ENCODE data around the gene CCNI.

Gene CCNI

DNA sequence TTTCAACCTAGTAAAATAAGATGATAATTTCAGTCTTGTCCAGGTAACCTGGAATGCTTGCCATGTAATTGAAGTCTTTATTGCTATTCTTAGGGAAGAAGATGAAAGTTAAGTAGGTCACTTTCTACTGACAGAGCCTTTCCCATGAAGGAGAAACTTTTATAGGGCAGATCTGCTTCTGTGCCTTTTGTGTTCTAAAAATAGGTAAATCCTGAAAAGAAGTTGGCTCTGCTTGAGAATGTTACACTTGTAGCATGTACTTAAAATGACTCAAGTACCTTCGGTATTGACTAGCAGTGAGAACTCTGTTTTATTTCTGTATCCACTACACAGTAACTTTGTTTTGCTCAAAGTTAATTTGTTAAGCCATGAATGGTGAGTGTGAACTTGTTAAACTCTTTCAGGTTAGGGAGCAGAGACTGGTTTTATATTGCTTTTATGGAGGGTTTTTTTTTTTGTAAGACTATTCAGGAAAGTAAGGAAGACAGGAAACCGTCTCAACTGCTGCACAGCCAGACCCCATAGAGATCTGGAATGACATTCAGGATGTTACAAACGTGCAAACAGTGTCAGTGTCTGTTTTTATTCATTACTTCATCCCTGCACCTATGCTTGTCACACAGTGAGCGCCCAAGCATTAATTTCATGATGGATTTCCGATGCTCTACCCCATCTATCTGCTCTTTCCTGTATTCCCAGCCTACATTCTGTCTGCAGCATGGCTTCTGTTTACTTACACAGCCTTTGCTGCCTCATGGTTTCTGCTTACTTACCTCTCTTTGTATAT lies 73.3 kb downstream of the CCNI start:
- DNase-seq (ENCODE audit: low read depth, low spot score): peak; percentile 71
- TF ChIP-seq, protein P1, sequence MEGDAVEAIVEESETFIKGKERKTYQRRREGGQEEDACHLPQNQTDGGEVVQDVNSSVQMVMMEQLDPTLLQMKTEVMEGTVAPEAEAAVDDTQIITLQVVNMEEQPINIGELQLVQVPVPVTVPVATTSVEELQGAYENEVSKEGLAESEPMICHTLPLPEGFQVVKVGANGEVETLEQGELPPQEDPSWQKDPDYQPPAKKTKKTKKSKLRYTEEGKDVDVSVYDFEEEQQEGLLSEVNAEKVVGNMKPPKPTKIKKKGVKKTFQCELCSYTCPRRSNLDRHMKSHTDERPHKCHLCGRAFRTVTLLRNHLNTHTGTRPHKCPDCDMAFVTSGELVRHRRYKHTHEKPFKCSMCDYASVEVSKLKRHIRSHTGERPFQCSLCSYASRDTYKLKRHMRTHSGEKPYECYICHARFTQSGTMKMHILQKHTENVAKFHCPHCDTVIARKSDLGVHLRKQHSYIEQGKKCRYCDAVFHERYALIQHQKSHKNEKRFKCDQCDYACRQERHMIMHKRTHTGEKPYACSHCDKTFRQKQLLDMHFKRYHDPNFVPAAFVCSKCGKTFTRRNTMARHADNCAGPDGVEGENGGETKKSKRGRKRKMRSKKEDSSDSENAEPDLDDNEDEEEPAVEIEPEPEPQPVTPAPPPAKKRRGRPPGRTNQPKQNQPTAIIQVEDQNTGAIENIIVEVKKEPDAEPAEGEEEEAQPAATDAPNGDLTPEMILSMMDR (IDR thresholded peaks at IDR 0.05; ENCODE audit: low read depth, low read length): no peak
- no peak overlapping the region for H3K4me3 ChIP-seq (ENCODE audit: low read depth, low read length)
- in situ Hi-C loops (cut with HindIII; ENCODE audit: low sequenced_read_pairs): no loop called here

DNA sequence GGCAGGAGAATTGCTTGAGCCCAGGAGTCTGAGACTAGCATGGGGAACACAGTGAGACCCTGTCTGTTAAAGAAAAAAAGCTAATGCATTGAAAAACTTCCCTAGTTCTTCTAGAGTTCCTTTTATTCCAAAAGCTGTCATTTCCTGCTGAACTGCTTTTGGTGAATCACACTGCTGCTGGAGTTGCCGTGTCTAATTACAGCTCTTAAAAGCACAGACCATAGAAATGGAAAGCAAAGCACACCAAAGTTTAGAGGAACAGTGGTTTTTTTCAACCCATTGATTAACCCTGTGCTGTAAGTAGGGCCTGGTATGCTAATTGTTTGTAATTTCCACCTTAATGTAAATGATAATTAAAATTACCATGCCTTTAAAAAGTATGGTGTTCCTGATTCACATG lies 73.9 kb downstream of the CCNI start:
- no peak overlapping the region for H3K4me3 ChIP-seq (ENCODE audit: low read depth, low read length)
- peak; percentile 86 for DNase-seq (ENCODE audit: low read depth, low spot score)
- in situ Hi-C loops (cut with HindIII; ENCODE audit: low sequenced_read_pairs): no loop called here
- TF ChIP-seq, protein P1 (IDR thresholded peaks at IDR 0.05; ENCODE audit: low read depth, low read length): no peak

DNA sequence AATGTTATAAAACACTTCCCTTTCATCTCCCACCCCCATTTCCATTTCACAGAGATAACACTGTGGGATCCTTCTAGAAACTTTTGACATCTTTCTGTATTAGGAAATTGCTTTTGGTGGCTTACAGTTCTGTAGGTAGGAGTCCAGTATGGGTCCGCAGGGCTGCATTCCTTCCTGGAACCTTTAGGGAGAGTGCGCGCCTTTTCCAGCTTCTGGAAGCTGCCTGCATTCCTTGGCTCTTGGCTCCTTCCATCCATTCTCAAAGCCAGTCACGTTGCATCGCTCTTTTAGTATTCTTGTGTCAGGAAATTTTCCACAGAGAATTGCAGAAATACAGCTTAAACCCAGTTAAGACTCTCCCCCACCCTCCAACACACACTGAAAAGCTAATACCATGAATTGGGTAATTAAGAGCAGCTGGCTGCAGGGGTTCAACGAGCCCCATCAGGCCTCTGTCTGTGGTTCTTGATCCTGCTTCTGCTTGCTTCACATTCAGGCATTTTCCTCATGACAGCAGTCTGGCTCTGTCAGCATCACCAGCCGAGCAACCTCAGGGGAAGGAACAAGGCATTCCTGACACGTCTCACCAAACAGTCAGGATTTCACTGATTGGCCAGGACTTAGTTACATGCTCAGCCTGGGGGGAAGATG lies 77.4 kb downstream of the CCNI start:
- in situ Hi-C loops (cut with HindIII; ENCODE audit: low sequenced_read_pairs): no loop called here
- TF ChIP-seq, protein P1 (IDR thresholded peaks at IDR 0.05; ENCODE audit: low read depth, low read length): no peak
- H3K4me3 ChIP-seq (ENCODE audit: low read depth, low read length): no peak overlapping the region
- DNase-seq (ENCODE audit: low read depth, low spot score): no peak

DNA sequence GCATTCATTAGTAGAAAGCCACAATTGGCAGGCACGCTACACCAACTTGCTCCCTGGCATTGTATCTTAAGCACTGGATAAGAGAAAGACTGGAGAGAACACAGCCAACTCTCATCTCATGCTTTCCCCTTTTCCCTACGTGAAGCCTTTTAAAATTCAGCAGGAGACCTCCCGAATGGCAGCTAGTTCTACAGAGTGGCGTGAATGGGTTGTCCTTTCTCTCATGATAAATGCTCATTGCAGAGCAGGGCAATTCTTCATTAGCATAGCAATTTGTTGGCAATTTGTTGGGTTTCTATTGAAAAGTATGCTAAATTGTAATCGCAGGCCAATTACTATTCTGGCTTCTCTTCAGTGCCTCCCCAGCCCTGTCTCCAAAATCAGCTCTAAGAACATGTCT lies 78.3 kb downstream of the CCNI start:
- no peak overlapping the region for H3K4me3 ChIP-seq (ENCODE audit: low read depth, low read length)
- in situ Hi-C loops (cut with HindIII; ENCODE audit: low sequenced_read_pairs): no loop called here
- DNase-seq (ENCODE audit: low read depth, low spot score): no peak
- TF ChIP-seq, protein P1 (IDR thresholded peaks at IDR 0.05; ENCODE audit: low read depth, low read length): no peak

Measured in astrocyte of the spinal cord (primary cell).